ENCODE data around the gene LYPLA2. TPM values are rescaled to one million over a fixed set of nuclear protein-coding genes. Genes with fewer than 3 reads are reported as not detected.
A peak's percentile ranks its signal among the peaks of the same experiment; 100 is the strongest.
"Not testable (repeated sequence)": the region's sequence is repeated elsewhere in the genome, so short reads cannot be mapped to it uniquely, and the experiment has no call there.

LYPLA2 gene
- total and polyA plus RNA-seq, 2 donors (not counting 3 experiments of a cell fraction or from before 2014, with no cell fraction given), result 110 to 137 TPM

DNA sequence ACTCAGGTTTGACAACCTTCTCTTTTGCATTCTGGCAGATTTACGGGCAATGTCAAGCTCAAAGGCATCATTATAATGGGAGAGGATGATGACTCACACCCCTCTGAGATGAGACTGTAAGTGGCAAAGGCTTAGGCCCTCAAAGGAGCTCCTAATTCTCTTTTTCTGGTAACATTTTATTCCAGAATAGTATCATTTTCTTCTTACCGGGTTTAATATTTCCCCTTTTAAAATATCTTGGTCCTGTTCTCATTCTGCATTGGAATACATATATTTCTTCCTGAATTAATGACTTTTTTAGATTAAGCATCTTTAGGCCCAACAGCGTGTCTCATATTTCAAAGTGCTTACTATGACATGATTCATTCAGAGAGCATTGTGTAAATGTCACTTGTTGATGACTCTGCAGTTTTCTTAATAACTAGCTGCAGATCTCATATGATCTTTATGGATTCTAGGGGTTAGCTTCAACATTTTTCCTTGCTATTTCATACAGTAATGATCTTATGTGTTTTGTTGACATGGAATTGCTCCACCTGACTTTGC is 11.0 kb upstream of the LYPLA2 start:
- no TSS peak for BruUV-seq (replicated peaks)
- no peak overlapping the region for H3K9ac ChIP-seq (replicated peaks; ENCODE audit: extremely low read depth, insufficient read depth, low read length)
- peak overlapping the region in 1 of 3 experiments; percentile 68 for H3K4me3 ChIP-seq (replicated peaks in 1 of 3; ENCODE audit: insufficient read depth in 1 of 3, low read depth in 1 of 3, low read length in 3 of 3)
- no peaks in the 10 kb centered on the region for H4K20me1 ChIP-seq (replicated peaks; ENCODE audit: control insufficient read depth, extremely low read depth, insufficient read depth, low read length)
- ChIA-PET CTCF (interaction anchor here (1.0 to 2.6 kb wide), 6 partner anchors 9 to 137 kb away, joined by 4 to 14 read pairs (median 6); no protein-coding TSS in a partner anchor), POLR2A (interaction anchor here (0.5 to 3.0 kb wide), 5 partner anchors 10 to 157 kb away, joined by 3 to 16 read pairs (median 4); partner anchors contain the start of gene RPL11)
- H3K4me1 ChIP-seq (ENCODE audit: control insufficient read depth, extremely low read depth, insufficient read depth, low read length), result peaks cover 24% of the 10 kb centered on the region
- H3K9me1 ChIP-seq (replicated peaks; ENCODE audit: control insufficient read depth, extremely low read depth, insufficient read depth, low read length), result no peaks in the 10 kb centered on the region
- peaks cover 38% of the 10 kb centered on the region for H3K79me2 ChIP-seq (ENCODE audit: control insufficient read depth, insufficient read depth, low read length)
- TF ChIP-seq, protein P1, sequence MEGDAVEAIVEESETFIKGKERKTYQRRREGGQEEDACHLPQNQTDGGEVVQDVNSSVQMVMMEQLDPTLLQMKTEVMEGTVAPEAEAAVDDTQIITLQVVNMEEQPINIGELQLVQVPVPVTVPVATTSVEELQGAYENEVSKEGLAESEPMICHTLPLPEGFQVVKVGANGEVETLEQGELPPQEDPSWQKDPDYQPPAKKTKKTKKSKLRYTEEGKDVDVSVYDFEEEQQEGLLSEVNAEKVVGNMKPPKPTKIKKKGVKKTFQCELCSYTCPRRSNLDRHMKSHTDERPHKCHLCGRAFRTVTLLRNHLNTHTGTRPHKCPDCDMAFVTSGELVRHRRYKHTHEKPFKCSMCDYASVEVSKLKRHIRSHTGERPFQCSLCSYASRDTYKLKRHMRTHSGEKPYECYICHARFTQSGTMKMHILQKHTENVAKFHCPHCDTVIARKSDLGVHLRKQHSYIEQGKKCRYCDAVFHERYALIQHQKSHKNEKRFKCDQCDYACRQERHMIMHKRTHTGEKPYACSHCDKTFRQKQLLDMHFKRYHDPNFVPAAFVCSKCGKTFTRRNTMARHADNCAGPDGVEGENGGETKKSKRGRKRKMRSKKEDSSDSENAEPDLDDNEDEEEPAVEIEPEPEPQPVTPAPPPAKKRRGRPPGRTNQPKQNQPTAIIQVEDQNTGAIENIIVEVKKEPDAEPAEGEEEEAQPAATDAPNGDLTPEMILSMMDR (IDR thresholded peaks at IDR 0.05; ENCODE audit: extremely low read depth in 1 of 2, insufficient read depth in 1 of 2, low read depth in 1 of 2, low read length in 2 of 2), result no peak
- TF ChIP-seq JUN (IDR thresholded peaks at IDR 0.05; ENCODE audit: borderline replicate concordance, insufficient read depth, insufficient read length, low read depth) (peak; percentile 60), FOS (IDR thresholded peaks at IDR 0.05; ENCODE audit: borderline replicate concordance, insufficient read depth, low read length) (peak; percentile 72)
- dilution Hi-C loops (cut with MboI; ENCODE audit: extremely low pct_ligation_motif_present, low sequenced_read_pairs) (no loop called here), intact Hi-C loops (cut with micrococcal nuclease) (no loop called here)
- DNase-seq (ENCODE audit: low read depth, low spot score) (peak; percentile 24), FAIRE-seq (peak; percentile 60)
- H3K36me3 ChIP-seq (ENCODE audit: control insufficient read depth in 2 of 2, extremely low read depth in 1 of 2, insufficient read depth in 2 of 2, low read length in 2 of 2), result peaks cover 0 to 3% of the 10 kb centered on the region in 2 experiments
- no peak overlapping the region for H2AFZ ChIP-seq (ENCODE audit: low read depth, low read length)
- H3K27ac ChIP-seq (ENCODE audit: insufficient read depth, low read depth, low read length), result peak overlapping the region; percentile 45
- H3K4me2 ChIP-seq (ENCODE audit: insufficient read depth, low read length), result peak overlapping the region; percentile 93
- no peaks in the 10 kb centered on the region for H3K27me3 ChIP-seq (ENCODE audit: control insufficient read depth in 2 of 2, insufficient read depth in 2 of 2, low read length in 2 of 2)
- no peaks in the 10 kb centered on the region for H3K9me3 ChIP-seq (replicated peaks; ENCODE audit: control insufficient read depth, insufficient read depth, low read length)

GRCh38 chr1:23783141-23783540 is 7.8 kb upstream of the LYPLA2 start:
- H2AFZ ChIP-seq (ENCODE audit: low read depth, low read length); POLR2A ChIA-PET: not testable (repeated sequence)

More at GRCh38 chr1:23783141-23783540, 7.8 kb upstream of the LYPLA2 start:
- CTCF ChIA-PET, result interaction anchor here (2.3 kb wide), 1 partner anchor 11 kb away, joined by 9 read pairs; no protein-coding TSS in a partner anchor
- BruUV-seq (replicated peaks); FAIRE-seq; H3K4me2 ChIP-seq (ENCODE audit: insufficient read depth, low read length); H4K20me1 ChIP-seq (replicated peaks; ENCODE audit: control insufficient read depth, extremely low read depth, insufficient read depth, low read length); H3K9ac ChIP-seq (replicated peaks; ENCODE audit: extremely low read depth, insufficient read depth, low read length); H3K27ac ChIP-seq (ENCODE audit: insufficient read depth, low read depth, low read length); H3K4me3 ChIP-seq (replicated peaks in 1 of 3; ENCODE audit: insufficient read depth in 1 of 3, low read depth in 1 of 3, low read length in 3 of 3); DNase-seq (ENCODE audit: low read depth, low spot score); H3K9me1 ChIP-seq (replicated peaks; ENCODE audit: control insufficient read depth, extremely low read depth, insufficient read depth, low read length); intact Hi-C loops (cut with micrococcal nuclease); H3K9me3 ChIP-seq (replicated peaks; ENCODE audit: control insufficient read depth, insufficient read depth, low read length); H3K27me3 ChIP-seq (ENCODE audit: control insufficient read depth in 2 of 2, insufficient read depth in 2 of 2, low read length in 2 of 2); dilution Hi-C loops (cut with MboI; ENCODE audit: extremely low pct_ligation_motif_present, low sequenced_read_pairs): not testable (repeated sequence)
- H3K36me3 ChIP-seq (ENCODE audit: control insufficient read depth in 2 of 2, extremely low read depth in 1 of 2, insufficient read depth in 2 of 2, low read length in 2 of 2), result peaks cover 12% of the 10 kb centered on the region in 2 experiments
- H3K79me2 ChIP-seq (ENCODE audit: control insufficient read depth, insufficient read depth, low read length), result peaks cover 39% of the 10 kb centered on the region
- H3K4me1 ChIP-seq (ENCODE audit: control insufficient read depth, extremely low read depth, insufficient read depth, low read length), result peaks cover 17% of the 10 kb centered on the region
